Glomerular visceral epithelial cell (primary cell): ENCODE measurements around the gene SMIM23.

Experiments used
- DNase-seq: peaks from one replicate; pipeline ENCODE4 v3.0.0-alpha.2; 2016; ENCODE audit errors: extremely low spot score

Gene SMIM23

DNA sequence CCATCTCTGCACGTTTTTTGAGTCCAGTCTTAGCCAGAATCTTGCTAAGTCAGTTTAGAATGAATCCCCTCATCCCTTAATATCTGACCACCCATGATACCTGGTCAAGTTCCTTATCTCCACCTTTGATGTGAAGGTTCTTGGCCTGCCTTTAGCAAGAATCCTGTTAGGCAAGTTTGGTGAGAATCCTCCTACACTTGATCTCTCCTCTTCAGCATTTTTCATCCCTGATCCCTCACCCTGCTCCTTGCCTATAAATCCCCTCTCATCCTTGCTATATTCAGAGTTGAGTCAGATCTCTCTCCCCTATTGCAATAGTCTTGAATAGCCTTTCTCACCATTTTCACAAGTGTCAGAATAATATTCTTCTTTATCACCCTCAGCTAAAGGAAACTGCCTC lies 31.0 kb downstream of the SMIM23 start:
- no peak for DNase-seq

GRCh38 chr5:171820561-171820960 lies 34.9 kb downstream of the SMIM23 start:
- DNase-seq: no peak

- no peak for DNase-seq
Measured at GRCh38 chr5:171821286-171821685, 35.7 kb downstream of the SMIM23 start.

DNA sequence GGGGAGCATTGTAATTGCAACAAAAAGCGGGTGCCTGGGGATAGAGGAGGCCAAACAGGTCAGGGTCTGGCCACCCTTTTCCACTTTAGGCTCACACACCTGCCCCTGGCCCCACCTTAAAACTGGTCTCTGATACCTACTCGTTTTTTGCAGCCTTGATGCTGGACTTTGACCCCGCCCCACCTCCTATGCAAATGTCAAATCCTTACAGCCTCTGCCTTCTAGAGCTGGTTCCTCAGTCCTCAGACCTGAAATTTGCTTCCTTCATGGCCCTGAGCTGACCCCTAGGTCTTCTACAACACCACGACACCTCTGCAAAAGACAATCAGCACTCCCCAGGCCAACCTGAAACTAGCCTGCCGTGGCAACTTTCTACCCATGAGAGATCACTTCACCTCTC lies 37.7 kb downstream of the SMIM23 start:
- DNase-seq: no peak

DNA sequence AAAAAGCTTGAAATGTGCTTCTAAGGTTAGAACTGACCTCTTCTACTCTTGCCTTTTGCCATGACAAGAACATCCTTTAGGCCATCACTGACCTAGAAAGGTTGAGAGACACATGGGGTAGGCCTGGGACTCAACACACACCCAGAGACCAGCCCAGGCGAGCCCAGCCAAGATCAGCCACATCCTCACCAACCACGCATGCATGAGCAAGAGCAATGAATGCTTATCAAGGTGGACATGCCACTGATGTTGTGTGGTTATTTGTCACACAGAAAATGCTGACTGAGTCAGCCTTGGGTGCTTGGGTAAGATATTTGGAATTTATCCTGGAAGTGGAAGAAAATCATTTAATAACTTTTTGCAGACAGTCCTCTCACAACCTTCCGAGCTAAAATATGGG lies 39.4 kb downstream of the SMIM23 start:
- peak; percentile 9 for DNase-seq

GRCh38 chr5:171826132-171826531 lies 40.5 kb downstream of the SMIM23 start:
- DNase-seq: no peak

GRCh38 chr5:171827162-171827561 lies 41.5 kb downstream of the SMIM23 start:
- DNase-seq: no peak

GRCh38 chr5:171830686-171831085 lies 45.1 kb downstream of the SMIM23 start:
- no peak for DNase-seq

- no peak for DNase-seq
Measured at GRCh38 chr5:171832775-171833174, 47.2 kb downstream of the SMIM23 start.

DNA sequence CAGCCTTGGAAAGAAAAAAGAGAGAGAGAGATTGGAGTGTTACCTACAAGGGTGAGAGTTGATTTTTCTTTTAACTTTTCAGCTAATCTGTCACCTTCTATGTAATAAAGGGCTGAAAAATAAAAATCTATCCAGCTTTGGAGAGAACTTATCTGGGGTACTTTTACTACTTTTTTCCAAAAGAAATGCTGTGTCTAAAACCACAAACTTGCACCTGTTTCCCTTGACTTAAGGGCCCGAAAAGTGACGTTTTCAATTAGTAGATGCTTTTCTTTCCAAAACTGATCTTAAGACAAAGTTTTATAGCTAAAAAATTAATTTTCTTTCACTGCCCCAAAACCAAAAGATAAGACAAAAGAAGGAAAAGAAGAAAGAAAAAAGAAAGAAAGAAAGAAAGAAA lies 48.8 kb downstream of the SMIM23 start:
- DNase-seq: no peak

DNA sequence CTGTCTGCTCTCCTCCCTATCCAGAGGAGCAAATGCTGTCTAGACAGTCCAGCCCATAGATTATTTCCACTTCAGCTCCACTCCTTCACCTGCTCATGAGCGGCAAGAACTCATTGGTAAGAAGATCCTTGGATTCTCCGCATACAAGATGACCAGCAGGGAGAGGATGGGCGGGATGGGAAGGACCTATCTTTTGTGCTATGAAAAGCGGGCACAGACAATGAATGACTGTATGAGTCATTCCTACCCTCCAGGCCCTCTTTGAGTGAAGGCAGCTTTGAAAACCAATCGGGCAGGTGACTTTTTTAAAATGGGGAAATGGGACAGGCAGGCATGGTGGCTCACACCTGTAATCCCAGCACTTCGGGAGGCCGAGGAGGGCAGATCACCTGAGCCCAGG lies 49.4 kb downstream of the SMIM23 start:
- no peak for DNase-seq

- DNase-seq: no peak
Measured at GRCh38 chr5:171837522-171837921, 51.9 kb downstream of the SMIM23 start.

DNA sequence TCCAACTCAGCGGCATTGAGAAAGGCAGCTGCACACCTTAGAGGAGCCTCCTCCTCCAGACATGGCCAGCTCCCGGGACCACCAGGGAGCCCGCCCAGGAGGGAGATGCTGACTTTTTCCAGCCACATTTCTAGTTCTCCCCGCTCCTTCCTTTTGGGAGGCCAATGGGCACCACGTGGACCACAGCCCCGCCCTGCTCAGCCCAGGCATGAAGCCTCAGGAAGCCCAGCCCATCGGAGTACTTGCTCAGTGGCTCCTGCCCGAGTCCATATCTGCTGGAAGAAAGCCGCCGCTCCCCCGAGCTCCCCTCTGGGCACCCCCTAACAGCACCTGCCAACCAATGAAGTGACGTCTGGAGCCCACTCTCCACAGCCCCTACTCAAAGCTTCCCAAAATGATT lies 52.4 kb downstream of the SMIM23 start:
- no peak for DNase-seq

- no peak for DNase-seq
Measured at GRCh38 chr5:171839112-171839511, 53.5 kb downstream of the SMIM23 start.

DNA sequence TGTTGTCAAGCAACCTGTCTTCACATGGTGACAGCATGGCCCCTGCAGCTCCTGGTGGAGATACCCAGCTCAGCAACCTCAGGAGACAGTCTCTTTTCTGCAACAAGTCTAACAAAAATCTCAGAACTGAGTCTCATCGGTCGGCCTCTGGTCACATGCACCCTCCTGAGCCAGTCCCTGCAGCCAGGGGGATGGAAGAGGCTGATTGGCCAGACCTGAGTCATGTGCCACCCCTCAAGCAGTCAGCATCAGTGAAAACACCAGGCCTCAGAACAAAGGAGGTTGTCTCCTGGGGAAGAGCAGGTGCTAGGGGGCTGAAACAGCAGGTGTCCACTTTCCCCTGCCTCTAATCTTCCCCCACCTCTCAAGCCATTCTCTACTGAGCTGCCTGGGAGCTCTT lies 54.4 kb downstream of the SMIM23 start:
- no peak for DNase-seq
